ENCODE results near the gene ZC3H12C.

Gene ZC3H12C

DNA sequence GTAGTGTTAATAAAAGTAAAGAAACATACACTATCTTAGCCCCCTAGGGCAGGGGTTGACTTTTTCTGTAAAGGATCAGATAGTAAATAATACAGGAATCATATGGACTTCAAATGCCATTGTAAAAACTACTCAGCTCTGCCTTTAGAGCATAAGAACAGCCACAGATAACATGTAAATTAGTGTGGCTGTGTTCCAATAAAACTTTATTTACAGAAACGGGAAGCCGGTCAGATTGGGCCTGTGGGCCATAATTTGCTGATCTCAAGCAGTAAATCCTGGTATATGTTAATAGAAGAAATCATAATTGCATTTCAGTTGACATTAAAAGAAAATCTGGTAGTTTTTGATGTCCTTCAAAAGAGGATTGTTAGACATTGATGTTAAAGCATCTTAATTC is 76.5 kb downstream of the ZC3H12C start:
- no peak overlapping the region for H3K27ac ChIP-seq
- CTCF ChIA-PET: no interaction called here
- TF ChIP-seq, protein P1, sequence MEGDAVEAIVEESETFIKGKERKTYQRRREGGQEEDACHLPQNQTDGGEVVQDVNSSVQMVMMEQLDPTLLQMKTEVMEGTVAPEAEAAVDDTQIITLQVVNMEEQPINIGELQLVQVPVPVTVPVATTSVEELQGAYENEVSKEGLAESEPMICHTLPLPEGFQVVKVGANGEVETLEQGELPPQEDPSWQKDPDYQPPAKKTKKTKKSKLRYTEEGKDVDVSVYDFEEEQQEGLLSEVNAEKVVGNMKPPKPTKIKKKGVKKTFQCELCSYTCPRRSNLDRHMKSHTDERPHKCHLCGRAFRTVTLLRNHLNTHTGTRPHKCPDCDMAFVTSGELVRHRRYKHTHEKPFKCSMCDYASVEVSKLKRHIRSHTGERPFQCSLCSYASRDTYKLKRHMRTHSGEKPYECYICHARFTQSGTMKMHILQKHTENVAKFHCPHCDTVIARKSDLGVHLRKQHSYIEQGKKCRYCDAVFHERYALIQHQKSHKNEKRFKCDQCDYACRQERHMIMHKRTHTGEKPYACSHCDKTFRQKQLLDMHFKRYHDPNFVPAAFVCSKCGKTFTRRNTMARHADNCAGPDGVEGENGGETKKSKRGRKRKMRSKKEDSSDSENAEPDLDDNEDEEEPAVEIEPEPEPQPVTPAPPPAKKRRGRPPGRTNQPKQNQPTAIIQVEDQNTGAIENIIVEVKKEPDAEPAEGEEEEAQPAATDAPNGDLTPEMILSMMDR (conservative IDR thresholded peaks at IDR 0.05; ENCODE audit: low read depth): no peak
- POLR2A ChIA-PET (ENCODE audit: low non-redundant PET): no interaction called here
- no peak for DNase-seq (ENCODE audit: low spot score)

DNA sequence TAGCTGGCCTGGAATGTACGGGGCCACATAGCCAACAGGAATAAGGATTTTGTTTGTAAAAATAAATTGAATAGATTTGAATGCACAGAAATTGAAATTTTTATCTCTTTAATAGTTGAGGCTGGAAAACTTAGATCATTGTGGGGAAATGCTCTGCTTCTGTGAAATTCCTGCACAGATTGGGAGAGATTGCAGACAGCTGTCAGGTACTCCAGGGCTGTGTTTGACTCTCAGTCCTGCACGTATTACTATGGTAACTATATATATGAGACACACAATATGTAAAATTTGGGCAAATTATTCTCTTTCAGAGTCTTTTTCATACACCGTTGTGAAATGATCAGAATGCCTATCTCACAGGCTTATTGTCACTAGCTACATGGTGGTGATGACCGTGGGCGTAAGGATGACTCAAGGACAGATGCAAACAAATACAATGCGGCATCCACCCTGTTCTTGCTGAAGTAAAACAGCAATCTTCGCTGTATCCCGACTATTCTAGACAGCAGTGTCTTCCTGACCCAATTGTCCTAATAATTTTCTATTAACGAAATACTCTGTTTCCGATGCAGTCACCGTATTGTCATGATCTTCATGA is 79.4 kb downstream of the ZC3H12C start:
- no peak overlapping the region for H3K27ac ChIP-seq
- CTCF ChIA-PET: interaction anchor here (0.6 to 0.9 kb wide), 3 partner anchors 33 to 262 kb away, joined by 3 to 4 read pairs (median 4); no protein-coding TSS in a partner anchor

DNA sequence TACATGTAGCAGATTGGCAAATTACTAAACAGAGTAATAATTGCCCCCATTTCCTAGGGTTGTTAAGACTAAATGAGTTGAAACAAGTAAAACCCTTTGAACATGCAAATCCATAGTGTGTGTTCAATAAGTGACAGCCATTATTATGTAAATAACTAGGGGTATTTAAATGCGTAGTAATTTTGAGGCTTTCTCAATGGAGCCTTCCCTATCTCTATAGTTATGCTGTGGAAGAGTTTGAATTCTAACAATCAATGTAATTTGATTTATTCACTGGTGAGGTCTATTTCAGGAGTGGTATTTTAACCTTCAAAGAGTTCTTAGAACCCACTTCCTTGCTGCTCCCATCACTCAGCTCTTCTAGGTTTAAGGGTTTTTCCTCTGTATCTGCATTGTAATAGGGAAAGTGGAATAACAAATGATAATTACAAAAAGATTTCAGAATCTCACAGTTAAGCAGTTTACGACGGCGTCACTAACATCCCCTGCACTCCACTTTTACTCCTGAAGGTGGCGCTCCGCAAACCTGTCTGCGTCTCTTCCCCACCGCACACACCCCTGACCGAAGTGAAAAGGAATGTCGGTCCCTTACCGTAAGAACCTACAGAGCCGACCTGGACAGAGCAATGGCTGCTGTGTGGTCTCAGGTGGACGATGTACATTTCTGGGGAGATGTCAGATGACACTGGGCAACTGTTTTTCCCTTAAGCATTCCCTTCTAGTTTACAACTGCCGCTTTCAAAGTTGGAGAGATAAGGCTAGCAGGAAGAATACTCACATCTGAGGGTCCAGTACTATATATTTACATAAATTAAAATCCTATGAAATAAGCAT is 80.8 kb downstream of the ZC3H12C start:
- TF ChIP-seq, protein P1 (conservative IDR thresholded peaks at IDR 0.05; ENCODE audit: low read depth): peak; percentile 48
- ChIA-PET CTCF (interaction anchor here (1.0 to 1.4 kb wide), 2 partner anchors 9 to 17 kb away, joined by 4 to 5 read pairs; no protein-coding TSS in a partner anchor), POLR2A (ENCODE audit: low non-redundant PET) (no interaction called here)
- DNase-seq (ENCODE audit: low spot score): peak; percentile 51
- H3K27ac ChIP-seq: no peak overlapping the region

More for the DNA sequence above, 79.4 kb downstream of the ZC3H12C start:
- POLR2A ChIA-PET (ENCODE audit: low non-redundant PET): no interaction called here
- no peak for DNase-seq (ENCODE audit: low spot score)
- TF ChIP-seq, protein P1 (conservative IDR thresholded peaks at IDR 0.05; ENCODE audit: low read depth): no peak

DNA sequence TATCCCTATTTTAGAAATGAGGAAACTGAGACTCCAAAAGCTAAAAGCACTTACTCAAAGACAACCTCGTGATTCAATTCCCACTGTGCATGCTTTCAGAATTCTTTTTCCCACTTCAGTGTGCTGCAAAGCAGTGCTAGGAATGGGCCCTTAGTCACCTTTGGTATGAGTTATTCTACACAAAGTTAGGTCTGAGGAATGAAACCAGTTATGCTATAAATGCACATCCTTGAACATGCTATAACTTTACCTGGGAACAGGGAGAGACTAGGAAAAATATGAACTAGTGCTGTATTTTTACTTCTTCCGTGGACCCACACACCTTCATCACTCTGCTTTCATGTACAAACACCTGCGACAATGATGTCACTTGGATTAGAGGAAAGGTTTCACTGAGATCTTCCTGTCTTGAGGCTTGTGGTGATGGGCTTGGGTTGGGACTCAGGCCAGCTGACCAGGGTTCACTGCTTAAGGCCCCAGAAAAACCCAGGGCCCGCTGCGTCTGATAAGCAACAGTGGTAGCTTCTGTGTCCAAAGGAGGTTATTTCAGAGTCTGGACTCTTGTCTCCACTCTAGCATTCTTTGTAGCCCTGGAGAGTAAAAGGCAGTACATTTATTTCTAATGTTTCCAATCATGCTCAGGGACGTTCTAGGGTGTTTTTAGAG is 81.6 kb downstream of the ZC3H12C start:
- H3K27ac ChIP-seq: no peak overlapping the region
- ChIA-PET CTCF (interaction anchor here (1.4 kb wide), 1 partner anchor 9 kb away, joined by 5 read pairs; no protein-coding TSS in a partner anchor), POLR2A (ENCODE audit: low non-redundant PET) (no interaction called here)
- DNase-seq (ENCODE audit: low spot score): no peak
- TF ChIP-seq, protein P1 (conservative IDR thresholded peaks at IDR 0.05; ENCODE audit: low read depth): no peak

DNA sequence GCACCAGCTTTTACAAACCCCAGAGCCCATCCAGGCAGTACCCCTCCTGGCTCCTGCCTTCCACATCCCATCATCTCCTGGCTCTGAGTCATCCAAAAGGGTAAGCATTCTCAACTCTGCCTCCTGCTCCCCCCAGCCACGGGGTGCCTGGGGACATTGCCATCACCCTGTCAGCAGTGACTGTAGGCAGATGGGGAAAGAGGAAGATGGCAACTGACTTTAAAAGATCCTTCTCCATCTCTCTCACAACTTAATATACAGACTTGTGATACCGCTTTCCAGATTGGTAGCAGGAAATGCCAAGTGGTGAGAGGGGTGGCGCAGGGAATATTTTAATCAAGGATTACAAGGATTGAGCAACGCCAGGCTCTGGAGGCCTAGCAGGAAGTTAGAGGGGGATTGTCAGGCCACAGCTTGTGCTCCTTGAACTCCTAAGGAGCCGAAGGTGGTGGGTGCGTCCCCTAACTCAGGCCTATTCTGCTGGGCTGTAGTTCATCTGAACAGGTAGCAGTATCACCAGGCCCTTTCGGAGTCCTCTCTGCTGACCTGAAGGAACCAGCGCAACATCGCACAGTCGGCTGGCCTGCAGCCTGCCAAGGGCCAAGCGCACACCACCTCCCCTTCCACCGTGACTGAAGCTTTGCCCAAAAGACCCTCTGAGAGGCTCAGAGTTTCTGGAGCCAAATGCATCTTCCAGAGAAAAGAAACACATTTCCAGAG is 83.3 kb downstream of the ZC3H12C start:
- ChIA-PET POLR2A (ENCODE audit: low non-redundant PET) (no interaction called here), CTCF (no interaction called here)
- DNase-seq (ENCODE audit: low spot score): no peak
- no peak overlapping the region for H3K27ac ChIP-seq
- TF ChIP-seq, protein P1 (conservative IDR thresholded peaks at IDR 0.05; ENCODE audit: low read depth): no peak

DNA sequence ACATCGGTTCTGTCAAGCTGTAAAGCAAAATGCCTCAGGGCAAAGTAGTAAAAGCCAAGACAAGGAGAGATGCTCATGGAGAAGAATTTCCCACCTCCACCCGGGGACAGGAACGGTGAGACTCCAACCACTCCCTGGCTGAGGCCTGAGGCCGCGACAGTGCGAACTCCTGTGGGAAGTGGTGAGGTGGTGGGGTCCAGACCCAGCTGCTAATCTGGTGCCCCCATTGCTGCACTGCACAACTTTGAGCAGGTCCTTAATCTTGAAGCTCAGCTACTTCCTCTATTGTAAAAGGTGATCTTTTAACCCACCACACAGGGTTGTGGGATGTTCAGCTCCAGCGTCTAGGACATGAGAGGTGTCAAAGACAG is 83.9 kb downstream of the ZC3H12C start:
- TF ChIP-seq, protein P1 (conservative IDR thresholded peaks at IDR 0.05; ENCODE audit: low read depth): no peak
- no peak overlapping the region for H3K27ac ChIP-seq
- ChIA-PET CTCF (no interaction called here), POLR2A (ENCODE audit: low non-redundant PET) (no interaction called here)
- no peak for DNase-seq (ENCODE audit: low spot score)
